GM12873 (cell line): ENCODE data around the gene COA6.

Experiments
- CTCF ChIP-seq: IDR thresholded peaks from 2 replicates; pipeline ENCODE4 v1.5.1; 2012; ENCODE audit warnings: low read depth, mild to moderate bottlenecking, moderate library complexity, low read length, control low read depth; ENCODE audit not compliant: insufficient read depth; ENCODE audit errors: missing control alignments

The COA6 gene

DNA sequence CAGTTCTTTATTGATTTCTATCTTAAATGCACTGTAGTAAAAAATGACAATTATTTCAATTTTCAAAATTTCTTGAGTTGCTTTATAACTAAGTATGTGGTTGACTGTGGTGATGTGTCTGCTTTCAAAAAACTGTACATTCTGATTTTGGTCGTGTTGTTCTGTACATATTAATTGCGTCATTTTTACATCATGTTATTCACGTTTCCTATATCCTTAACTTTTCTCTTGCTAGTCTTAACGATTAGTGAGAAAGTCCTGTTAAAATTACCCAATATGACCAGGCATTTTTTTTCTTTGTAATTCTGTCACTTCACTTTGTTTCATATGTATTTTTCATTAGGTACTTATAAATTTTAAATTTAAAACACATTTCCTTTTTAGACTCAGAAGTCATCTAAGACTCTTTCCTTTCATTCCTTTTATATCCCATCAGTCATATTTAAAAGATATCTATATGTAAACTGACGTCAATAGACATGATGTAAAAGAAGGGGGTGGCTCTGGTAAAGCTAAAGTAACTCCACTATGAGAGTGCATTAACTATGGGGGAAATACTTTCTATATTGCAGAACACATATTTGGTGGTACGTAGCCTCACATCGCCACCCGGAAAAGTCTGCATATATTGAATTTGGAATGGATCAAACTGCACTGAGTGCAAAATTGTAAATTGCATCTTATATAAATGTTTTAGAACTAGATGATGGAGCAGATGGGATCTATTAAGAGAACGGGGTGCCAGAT lies 1.1 kb upstream of the COA6 start:
- TF ChIP-seq CTCF: no peak

DNA sequence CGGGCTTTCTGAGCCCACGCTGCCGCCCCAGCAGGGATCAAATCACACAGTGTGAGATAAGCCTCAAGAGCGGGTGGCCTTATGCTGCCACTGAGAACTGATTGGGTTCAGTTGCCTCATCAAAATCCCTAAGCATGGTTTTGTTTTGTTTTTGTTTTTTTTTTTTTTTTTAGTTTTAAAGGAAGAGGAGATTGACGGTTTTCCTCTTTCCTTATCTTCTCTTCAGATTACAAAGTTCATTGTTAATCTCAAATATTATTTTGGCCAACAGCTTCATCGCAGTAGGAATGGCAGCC lies 651 bp downstream of the COA6 start:
- TF ChIP-seq CTCF: no peak

- TF ChIP-seq CTCF: no peak
These were observed 2.4 kb downstream of the COA6 start for GRCh38 chr1:234375672-234376071.

- no peak for TF ChIP-seq CTCF
These were observed 8.7 kb downstream of the COA6 start for GRCh38 chr1:234381699-234382555.

DNA sequence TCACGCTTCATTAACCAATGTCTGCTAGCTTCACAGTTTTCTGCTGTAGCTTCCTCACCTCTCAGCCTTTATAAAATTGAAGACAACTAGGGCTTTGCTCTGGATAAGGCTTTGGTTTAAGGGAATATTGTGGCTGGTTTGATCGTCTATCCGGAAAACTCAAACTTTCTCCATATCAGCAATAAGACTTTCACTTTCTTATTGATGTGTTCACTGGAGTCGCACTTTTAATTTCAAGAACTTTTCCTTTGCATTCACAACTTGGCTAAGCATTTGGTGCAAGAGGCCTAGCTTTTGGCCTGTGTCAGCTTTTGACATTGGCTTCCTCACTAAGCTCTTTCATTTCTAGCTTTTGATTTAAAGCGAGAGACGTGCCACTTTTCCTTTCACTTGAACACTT lies 12.9 kb downstream of the COA6 start:
- TF ChIP-seq CTCF: no peak

DNA sequence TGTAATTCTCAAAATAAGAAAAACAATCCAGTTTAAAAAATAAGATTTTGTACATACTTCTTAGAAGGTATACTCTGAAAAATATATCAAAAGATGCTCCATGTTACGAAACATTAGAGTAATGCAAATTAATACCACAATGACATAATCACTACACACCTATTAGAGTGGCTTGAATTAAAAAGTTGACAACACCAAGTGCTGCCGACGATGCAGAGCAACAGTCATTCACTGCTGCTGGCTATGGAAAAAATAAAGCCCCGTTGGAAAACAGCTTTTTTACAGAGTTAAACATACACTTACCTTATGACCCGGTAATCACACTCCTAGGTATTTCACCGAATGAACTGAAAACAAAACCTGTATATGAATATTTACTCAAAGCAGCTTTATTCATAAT lies 14.8 kb downstream of the COA6 start:
- TF ChIP-seq CTCF: no peak

DNA sequence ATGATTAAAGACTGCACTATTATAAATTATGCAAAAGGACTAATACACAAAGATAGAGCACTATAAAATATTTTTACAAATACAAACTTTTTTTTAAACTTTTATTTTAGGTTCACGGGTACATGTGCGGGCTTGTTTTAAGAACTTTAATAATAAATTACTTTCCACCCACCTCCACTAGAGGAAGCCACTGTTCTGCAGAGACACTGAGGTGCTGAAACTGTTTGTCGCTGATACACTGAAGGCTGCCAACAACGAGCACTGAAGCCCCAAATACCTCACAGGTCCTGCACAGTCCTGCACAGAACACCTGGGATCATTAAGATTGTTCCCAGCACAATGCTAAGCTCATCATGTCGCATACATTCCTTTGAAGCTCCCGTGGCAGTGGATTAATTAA lies 19.9 kb downstream of the COA6 start:
- no peak for TF ChIP-seq CTCF
